ENCODE results near the gene SECISBP2.

Gene SECISBP2

GRCh38 chr9:89361031-89361430 is 42.7 kb downstream of the SECISBP2 start:
- Histone ChIP-seq H3K4me1 (ENCODE audit: insufficient read depth, low read length) (no peaks in the 10 kb centered on the region), H3K36me3 (ENCODE audit: insufficient read depth, low read length) (peaks cover 37% of the 10 kb centered on the region), H3K9me3 (ENCODE audit: control insufficient read depth, insufficient read depth, low read length) (no peaks in the 10 kb centered on the region), H3K9ac (ENCODE audit: low read depth, low read length) (no peak overlapping the region)

DNA sequence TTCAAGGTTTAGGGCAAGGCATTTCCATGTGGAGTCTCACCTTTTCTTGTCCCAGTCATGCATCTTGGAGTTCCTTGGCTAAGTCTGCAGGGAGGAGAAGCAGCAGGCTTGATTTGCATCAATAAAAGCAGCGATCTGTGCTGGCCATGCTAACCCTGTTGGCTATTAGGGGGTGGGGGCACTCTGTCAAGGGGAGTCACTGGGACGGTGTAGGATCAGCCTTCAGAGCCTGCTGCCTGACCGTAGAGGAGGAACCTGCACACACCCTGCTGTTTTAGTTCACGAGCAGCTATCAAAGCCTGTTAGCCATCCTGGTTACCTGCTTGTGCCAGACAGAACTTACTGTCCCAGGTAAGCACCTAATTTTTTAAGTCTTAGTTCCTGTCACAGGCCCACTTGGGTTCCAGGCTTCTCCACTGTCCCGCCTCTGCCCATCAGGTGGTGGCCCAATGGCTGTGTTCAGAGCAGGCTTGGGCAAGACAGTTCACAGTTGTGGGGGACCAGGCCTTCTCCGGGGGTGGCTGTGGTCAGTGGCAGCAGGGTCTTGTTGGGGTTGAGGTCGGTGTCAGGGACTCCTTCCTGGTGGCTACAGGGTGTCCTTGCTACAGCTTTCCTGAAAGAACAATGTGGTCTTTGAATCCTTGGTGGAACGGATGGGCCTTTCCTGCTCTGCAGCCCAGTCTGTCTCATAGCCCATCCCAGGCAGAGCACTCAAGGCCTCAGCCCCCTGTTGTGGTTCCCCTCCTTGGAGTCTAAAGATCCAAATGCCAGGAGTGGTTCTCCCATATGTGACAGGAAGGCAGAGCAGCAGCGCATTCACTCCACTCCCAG is 43.7 kb downstream of the SECISBP2 start:
- Histone ChIP-seq H3K36me3 (ENCODE audit: insufficient read depth, low read length) (peaks cover 33% of the 10 kb centered on the region), H3K4me1 (ENCODE audit: insufficient read depth, low read length) (no peaks in the 10 kb centered on the region), H3K9me3 (ENCODE audit: control insufficient read depth, insufficient read depth, low read length) (no peaks in the 10 kb centered on the region), H3K9ac (ENCODE audit: low read depth, low read length) (no peak overlapping the region)

DNA sequence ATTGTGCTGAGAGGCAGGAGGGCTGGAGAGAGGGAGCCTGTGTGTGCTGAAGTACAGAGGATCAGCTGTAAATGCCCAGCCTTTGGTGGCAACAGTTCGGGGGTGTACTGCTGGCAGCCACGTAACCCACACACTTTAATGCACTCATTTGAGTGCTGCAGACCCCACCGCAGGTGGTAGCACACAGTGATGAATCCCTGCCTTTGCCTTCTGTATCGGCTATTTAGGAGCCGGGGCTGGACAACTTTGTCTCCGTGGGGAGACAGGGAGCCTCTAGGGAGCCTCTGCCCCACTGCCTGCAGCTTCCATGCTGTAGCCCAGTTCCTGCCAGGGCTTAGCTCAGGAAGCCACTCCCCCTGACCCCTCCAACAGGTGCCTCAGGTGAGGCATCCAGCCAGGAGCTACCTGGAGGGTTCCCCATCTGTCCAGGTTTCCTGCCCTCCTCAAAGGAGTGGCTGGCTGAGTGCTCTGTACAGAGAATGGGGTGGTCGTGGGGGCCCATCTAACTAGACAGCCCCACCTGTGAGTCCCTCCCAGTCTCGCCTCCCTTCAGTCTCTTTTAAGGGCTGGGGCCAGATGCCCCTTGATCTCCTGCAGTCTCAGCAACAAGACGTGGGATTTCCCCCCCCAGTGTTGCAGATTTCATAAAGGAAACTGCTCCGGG is 44.5 kb downstream of the SECISBP2 start:
- no peaks in the 10 kb centered on the region for H3K4me1 ChIP-seq (ENCODE audit: insufficient read depth, low read length)
- peaks cover 27% of the 10 kb centered on the region for H3K36me3 ChIP-seq (ENCODE audit: insufficient read depth, low read length)
- H3K9ac ChIP-seq (ENCODE audit: low read depth, low read length), result no peak overlapping the region
- H3K9me3 ChIP-seq (ENCODE audit: control insufficient read depth, insufficient read depth, low read length), result no peaks in the 10 kb centered on the region

- no peak overlapping the region for H3K9ac ChIP-seq (ENCODE audit: low read depth, low read length)
- peaks cover 23% of the 10 kb centered on the region for H3K36me3 ChIP-seq (ENCODE audit: insufficient read depth, low read length)
- no peaks in the 10 kb centered on the region for H3K9me3 ChIP-seq (ENCODE audit: control insufficient read depth, insufficient read depth, low read length)
- no peaks in the 10 kb centered on the region for H3K4me1 ChIP-seq (ENCODE audit: insufficient read depth, low read length)
Measured at GRCh38 chr9:89363311-89363670, 45.0 kb downstream of the SECISBP2 start.

DNA sequence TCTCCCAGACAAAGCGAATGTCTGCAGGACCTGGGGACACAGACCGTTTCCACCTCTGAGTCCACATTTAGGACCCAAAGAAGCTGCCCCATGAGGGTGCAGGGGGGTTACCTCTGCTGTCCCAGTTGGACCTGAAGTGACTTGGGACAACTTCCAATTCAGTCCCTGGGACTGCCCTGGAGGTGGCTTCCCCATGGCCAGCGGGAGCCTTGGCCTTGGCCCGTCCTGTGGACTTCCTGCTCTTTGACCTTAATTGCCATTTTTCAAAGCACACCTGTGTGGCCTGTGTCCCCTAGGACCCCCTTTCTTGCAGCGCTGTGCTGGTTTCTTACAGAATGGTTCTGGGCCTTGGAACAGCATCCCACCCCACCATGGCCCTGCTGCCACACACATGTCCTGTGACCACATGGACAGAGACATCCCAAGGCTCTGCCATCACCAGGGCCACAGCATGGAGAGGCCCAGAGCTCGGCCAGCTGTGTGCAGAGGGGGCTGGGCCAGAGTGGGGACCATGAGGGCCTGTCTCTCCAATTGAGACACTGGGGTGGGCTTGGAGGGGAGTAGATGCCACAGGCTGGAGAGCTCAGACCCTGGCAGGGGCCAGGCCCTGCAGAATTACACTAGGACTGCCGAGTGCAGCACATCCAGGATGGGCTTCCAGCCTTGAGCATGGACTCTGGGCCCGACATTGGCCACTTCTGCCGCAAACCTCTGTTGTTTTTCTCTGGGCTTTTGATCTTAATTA is 45.8 kb downstream of the SECISBP2 start:
- no peaks in the 10 kb centered on the region for H3K4me1 ChIP-seq (ENCODE audit: insufficient read depth, low read length)
- H3K9ac ChIP-seq (ENCODE audit: low read depth, low read length), result no peak overlapping the region
- no peaks in the 10 kb centered on the region for H3K9me3 ChIP-seq (ENCODE audit: control insufficient read depth, insufficient read depth, low read length)
- peaks cover 20% of the 10 kb centered on the region for H3K36me3 ChIP-seq (ENCODE audit: insufficient read depth, low read length)

DNA sequence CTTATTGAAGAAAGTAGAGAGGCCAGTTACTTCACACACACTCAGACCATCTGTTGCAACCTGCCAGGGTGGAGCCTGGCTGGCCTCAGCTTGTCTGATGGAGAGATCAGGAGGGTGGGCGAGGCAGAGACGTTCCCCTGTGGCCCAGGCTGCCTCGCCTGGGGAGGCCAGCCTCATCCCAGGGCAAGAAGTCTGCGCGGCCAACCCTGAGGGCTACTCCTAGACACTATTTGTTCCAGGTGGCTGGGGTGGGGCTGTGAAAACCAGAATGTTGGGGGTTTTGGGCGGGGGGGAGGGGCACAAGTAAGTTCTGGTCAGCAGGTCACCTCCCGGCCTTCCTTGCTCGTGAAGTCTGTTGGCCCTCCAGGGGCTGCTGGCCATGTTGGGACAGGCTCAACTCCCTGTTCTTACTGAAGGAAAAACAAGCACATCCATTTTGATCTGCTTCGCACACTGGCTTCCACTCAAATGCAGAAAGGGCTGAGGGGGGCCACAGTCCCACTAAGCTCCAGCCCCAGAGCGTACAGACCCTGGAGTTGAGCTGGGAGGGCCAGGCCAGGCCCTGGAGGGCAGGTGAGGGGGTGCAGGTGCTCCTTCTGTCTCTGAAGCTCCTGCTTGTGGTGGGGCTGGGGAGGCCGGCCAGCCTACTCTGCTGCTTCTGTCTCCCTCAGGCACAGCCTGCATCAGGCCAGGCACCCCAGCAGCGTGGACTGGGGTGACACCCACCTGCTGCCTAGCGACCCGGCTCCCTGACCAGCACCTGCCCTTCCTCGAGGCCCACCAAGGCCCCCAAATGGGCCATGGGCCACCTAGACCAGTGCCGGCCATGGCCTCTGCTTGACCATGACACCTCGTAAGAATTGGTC is 46.6 kb downstream of the SECISBP2 start:
- no peak overlapping the region for H3K9ac ChIP-seq (ENCODE audit: low read depth, low read length)
- no peaks in the 10 kb centered on the region for H3K9me3 ChIP-seq (ENCODE audit: control insufficient read depth, insufficient read depth, low read length)
- H3K36me3 ChIP-seq (ENCODE audit: insufficient read depth, low read length), result peaks cover 13% of the 10 kb centered on the region
- no peaks in the 10 kb centered on the region for H3K4me1 ChIP-seq (ENCODE audit: insufficient read depth, low read length)

DNA sequence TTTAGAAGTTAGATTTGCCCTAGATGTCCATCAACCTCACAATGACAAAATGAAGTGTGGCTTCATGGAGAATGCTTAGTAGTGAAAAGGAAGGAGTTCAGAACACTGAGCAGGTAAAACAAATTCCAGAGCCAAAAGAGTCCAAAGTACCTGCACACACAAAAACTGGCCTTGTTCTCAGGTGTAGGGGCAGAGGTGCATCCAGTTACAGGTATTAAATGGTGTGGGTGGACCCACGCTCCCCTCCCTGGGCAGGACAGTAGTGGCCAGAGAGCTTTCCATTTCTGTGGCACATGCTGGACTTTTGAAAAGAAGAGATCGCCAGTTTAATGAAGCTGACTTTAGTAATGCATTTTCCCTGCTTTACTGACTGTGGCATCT is 47.2 kb downstream of the SECISBP2 start:
- H3K9me3 ChIP-seq (ENCODE audit: control insufficient read depth, insufficient read depth, low read length), result no peaks in the 10 kb centered on the region
- peaks cover 8% of the 10 kb centered on the region for H3K36me3 ChIP-seq (ENCODE audit: insufficient read depth, low read length)
- no peaks in the 10 kb centered on the region for H3K4me1 ChIP-seq (ENCODE audit: insufficient read depth, low read length)
- H3K9ac ChIP-seq (ENCODE audit: low read depth, low read length), result no peak overlapping the region

- Histone ChIP-seq H3K9ac (ENCODE audit: low read depth, low read length) (no peak overlapping the region), H3K9me3 (ENCODE audit: control insufficient read depth, insufficient read depth, low read length) (no peaks in the 10 kb centered on the region), H3K4me1 (ENCODE audit: insufficient read depth, low read length) (no peaks in the 10 kb centered on the region), H3K36me3 (ENCODE audit: insufficient read depth, low read length) (no peaks in the 10 kb centered on the region)
Measured at GRCh38 chr9:89366711-89367110, 48.4 kb downstream of the SECISBP2 start.

GRCh38 chr9:89367281-89367680 is 49.0 kb downstream of the SECISBP2 start:
- no peaks in the 10 kb centered on the region for H3K4me1 ChIP-seq (ENCODE audit: insufficient read depth, low read length)

DNA sequence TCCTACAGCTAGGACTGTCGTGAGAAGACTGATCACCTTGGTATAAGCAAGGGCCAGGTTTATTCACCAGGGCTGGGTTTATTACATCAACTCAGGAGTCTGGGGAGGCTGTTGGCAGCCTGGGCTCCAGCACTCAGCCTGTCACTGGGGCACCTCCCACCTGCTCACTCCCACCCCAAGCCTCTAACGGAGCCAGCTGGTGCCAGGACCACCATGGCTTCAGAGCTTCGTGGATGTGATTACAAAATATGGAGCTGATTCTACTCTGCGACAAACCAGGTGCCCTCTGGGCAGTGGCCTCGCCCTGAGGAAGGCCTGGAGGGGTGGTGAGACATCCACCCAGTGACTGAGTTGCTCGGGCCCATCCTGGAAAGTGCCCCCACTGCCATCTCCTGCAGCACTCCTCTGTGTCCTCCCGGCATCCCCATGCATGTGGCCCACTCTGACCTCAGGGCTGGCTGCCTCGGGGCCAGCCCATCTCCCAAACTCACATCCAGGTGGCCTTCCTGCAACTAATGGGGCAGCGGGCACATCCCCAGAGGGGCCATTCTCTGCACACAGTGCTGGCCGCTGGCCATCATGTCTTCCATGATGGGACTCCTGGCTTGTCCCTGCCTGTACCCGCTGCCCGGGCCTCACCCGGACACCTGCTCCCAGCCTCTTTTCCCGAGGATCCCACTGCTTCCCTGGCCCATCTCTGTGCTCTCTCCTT is 49.6 kb downstream of the SECISBP2 start:
- no peaks in the 10 kb centered on the region for H3K4me1 ChIP-seq (ENCODE audit: insufficient read depth, low read length)
- H3K9ac ChIP-seq (ENCODE audit: low read depth, low read length), result no peak overlapping the region
- no peaks in the 10 kb centered on the region for H3K36me3 ChIP-seq (ENCODE audit: insufficient read depth, low read length)
- no peaks in the 10 kb centered on the region for H3K9me3 ChIP-seq (ENCODE audit: control insufficient read depth, insufficient read depth, low read length)

More at GRCh38 chr9:89367281-89367680, 49.0 kb downstream of the SECISBP2 start:
- Histone ChIP-seq H3K36me3 (ENCODE audit: insufficient read depth, low read length) (no peaks in the 10 kb centered on the region), H3K9me3 (ENCODE audit: control insufficient read depth, insufficient read depth, low read length) (no peaks in the 10 kb centered on the region), H3K9ac (ENCODE audit: low read depth, low read length) (no peak overlapping the region)

GRCh38 chr9:89368550-89368949 is 50.2 kb downstream of the SECISBP2 start:
- no peak overlapping the region for H3K9ac ChIP-seq (ENCODE audit: low read depth, low read length)
- H3K36me3 ChIP-seq (ENCODE audit: insufficient read depth, low read length), result no peaks in the 10 kb centered on the region
- no peaks in the 10 kb centered on the region for H3K4me1 ChIP-seq (ENCODE audit: insufficient read depth, low read length)
- H3K9me3 ChIP-seq (ENCODE audit: control insufficient read depth, insufficient read depth, low read length), result no peaks in the 10 kb centered on the region

DNA sequence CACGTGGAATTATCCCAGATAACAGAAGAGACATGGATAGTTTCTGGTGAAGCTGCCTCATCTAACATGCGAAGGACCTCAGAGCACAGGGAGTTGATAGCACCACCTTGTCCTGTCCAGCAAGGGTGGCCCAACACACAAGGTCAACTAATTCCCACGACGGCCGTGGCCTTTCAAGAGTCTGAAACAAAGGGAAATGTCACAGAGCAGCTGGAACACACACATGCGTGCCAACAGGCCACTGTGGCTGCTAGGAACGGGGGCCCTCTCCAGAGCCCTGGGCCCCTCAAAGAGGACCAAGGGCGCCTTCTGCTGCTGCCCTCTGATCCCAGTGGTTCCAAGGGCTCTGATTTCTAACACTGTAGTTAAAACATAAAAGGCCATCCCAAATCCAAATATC is 50.7 kb downstream of the SECISBP2 start:
- Histone ChIP-seq H3K9ac (ENCODE audit: low read depth, low read length) (no peak overlapping the region), H3K9me3 (ENCODE audit: control insufficient read depth, insufficient read depth, low read length) (no peaks in the 10 kb centered on the region), H3K36me3 (ENCODE audit: insufficient read depth, low read length) (no peaks in the 10 kb centered on the region), H3K4me1 (ENCODE audit: insufficient read depth, low read length) (no peaks in the 10 kb centered on the region)

DNA sequence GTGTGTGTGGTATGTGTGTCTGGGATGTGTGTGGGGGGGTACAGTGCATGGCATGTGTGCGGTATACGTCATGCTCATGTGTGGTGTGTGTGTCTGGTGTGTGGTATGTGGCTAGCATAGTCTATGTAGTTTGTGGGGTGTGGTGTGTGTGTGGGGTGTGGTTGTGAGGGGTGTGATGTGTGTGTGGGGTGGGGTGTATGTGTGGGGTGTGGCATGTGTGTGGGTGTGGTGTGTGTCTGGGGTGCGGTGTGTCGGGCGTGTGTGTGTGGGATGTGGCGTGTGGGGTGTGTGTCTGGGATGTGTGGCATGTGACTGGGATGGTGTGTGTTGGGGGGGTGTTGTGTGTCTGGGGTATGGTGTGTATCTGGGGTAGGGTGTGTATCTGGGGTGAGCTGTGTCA is 52.3 kb downstream of the SECISBP2 start:
- no peaks in the 10 kb centered on the region for H3K9me3 ChIP-seq (ENCODE audit: control insufficient read depth, insufficient read depth, low read length)
- H3K4me1 ChIP-seq (ENCODE audit: insufficient read depth, low read length), result no peaks in the 10 kb centered on the region
- no peak overlapping the region for H3K9ac ChIP-seq (ENCODE audit: low read depth, low read length)
- no peaks in the 10 kb centered on the region for H3K36me3 ChIP-seq (ENCODE audit: insufficient read depth, low read length)
